OCI-LY1 (cell line): ENCODE results near the gene FGF14.

Source experiments
- H2AFZ ChIP-seq: fragments of 200-600 bp; sonication (generic), shearing (Covaris generic); 2 replicates; pipeline ENCODE4 v1.6.0; 2014; ENCODE audit warnings: antibody characterized with exemption, mild to moderate bottlenecking, low read length
- H3F3A ChIP-seq: fragments of 200-600 bp; sonication (generic), shearing (Covaris generic); 2 replicates; pipeline ENCODE4 v1.6.0; 2014; ENCODE audit warnings: mild to moderate bottlenecking, antibody characterized with exemption, low read length, moderate library complexity; ENCODE audit not compliant: insufficient read depth
- H3K27ac ChIP-seq: fragments of 200-600 bp; sonication (generic); 2 replicates; pipeline ENCODE4 v1.5.1; 2014; ENCODE audit warnings: low read length, mixed run types, mild to moderate bottlenecking, low read depth; ENCODE audit not compliant: poor library complexity, severe bottlenecking
- H3K27me3 ChIP-seq: fragments of 200-600 bp; sonication (generic); 2 replicates; pipeline ENCODE4 v1.6.0; 2014; ENCODE audit warnings: antibody characterized with exemption, mild to moderate bottlenecking, low read length, moderate library complexity; ENCODE audit not compliant: insufficient read depth
- H3K36me3 ChIP-seq: fragments of 200-600 bp; sonication (generic); 2 replicates; pipeline ENCODE4 v1.6.1; 2014; ENCODE audit warnings: mild to moderate bottlenecking, antibody characterized with exemption, low read length, moderate library complexity, mixed read lengths; ENCODE audit not compliant: insufficient read depth
- H3K4me1 ChIP-seq: fragments of 200-600 bp; sonication (generic); 2 replicates; pipeline ENCODE4 v1.5.1; 2014; ENCODE audit warnings: mild to moderate bottlenecking, low read length, moderate library complexity; ENCODE audit not compliant: insufficient read depth, severe bottlenecking
- H3K4me2 ChIP-seq: fragments of 200-600 bp; sonication (generic), shearing (Covaris generic); 2 replicates; pipeline ENCODE4 v1.6.1; 2014; ENCODE audit warnings: low read length
- H3K4me3 ChIP-seq: fragments of 200-600 bp; sonication (generic); 2 replicates; pipeline ENCODE4 v1.5.1; 2014; ENCODE audit warnings: low read length, low read depth, mild to moderate bottlenecking, mixed read lengths; ENCODE audit not compliant: poor library complexity, severe bottlenecking
- H3K79me2 ChIP-seq: fragments of 200-600 bp; shearing (Covaris generic); 2 replicates; pipeline ENCODE4 v1.6.1; 2016; ENCODE audit warnings: mixed run types, low read length, mixed read lengths; ENCODE audit not compliant: insufficient read depth
- H3K9ac ChIP-seq: fragments of 200-600 bp; sonication (generic), shearing (Covaris generic); 2 replicates; pipeline ENCODE4 v1.6.1; 2014; ENCODE audit warnings: mild to moderate bottlenecking, low read length, mixed read lengths
- H3K9me2 ChIP-seq: fragments of 200-600 bp; sonication (generic), shearing (Covaris generic); 2 replicates; pipeline ENCODE4 v1.6.1; 2014; ENCODE audit warnings: low read depth, mild to moderate bottlenecking, low read length, mixed read lengths
- H3K9me3 ChIP-seq: fragments of 200-600 bp; shearing (Covaris generic); 2 replicates; pipeline ENCODE4 v1.6.1; 2014; ENCODE audit warnings: low read length, mixed read lengths
- H4K20me1 ChIP-seq: fragments of 200-600 bp; sonication (generic), shearing (Covaris generic); 2 replicates; pipeline ENCODE4 v1.6.0; 2016; ENCODE audit warnings: mild to moderate bottlenecking, low read length; ENCODE audit not compliant: insufficient read depth
- EZH2 ChIP-seq: fragments of 200-600 bp; sonication (generic), shearing (Covaris generic); IDR thresholded peaks from 2 replicates; pipeline ENCODE4 v1.8.0; 2017; ENCODE audit warnings: borderline replicate concordance, mixed run types, mild to moderate bottlenecking, antibody characterized with exemption, low read length, moderate library complexity, mixed read lengths
- TF ChIP-seq, protein P1 (sequence below): fragments of 200-600 bp; sonication (generic), shearing (Covaris generic); IDR thresholded peaks from 2 replicates; pipeline ENCODE4 v1.5.1; 2017; ENCODE audit warnings: mild to moderate bottlenecking, antibody characterized with exemption, low read length, moderate library complexity, mixed read lengths

Gene FGF14

DNA sequence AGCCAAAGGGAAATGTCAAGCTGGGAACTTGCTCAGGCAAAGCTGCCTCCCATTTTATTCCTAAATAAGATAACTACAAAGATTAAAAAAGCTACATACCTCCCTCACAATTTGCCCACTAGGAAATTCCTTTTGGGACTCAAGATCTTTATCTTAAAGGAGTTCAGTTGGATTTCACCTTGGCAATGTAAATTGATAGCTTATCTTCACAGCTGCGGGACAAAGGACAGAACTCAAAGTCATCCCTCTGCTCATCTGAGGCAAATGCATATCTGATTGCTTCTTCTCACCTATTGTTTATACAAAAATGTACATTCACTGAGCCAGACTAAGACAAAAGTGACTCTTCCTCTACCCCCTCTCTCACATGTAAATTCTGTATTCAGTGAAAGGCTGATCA lies 47.8 kb downstream of the FGF14 start:
- Histone ChIP-seq H3K9me3 (no peaks in the 10 kb centered on the region), H3K4me2 (no peak overlapping the region), H3K27me3 (no peaks in the 10 kb centered on the region), H3F3A (no peaks in the 10 kb centered on the region), H2AFZ (no peak overlapping the region), H3K4me3 (no peak overlapping the region), H3K9ac (no peak overlapping the region), H3K27ac (no peak overlapping the region), H3K9me2 (no peaks in the 10 kb centered on the region), H3K36me3 (no peaks in the 10 kb centered on the region), H3K79me2 (no peaks in the 10 kb centered on the region), H3K4me1 (no peaks in the 10 kb centered on the region), H4K20me1 (no peaks in the 10 kb centered on the region)
- TF ChIP-seq EZH2: no peak
- TF ChIP-seq, protein P1, sequence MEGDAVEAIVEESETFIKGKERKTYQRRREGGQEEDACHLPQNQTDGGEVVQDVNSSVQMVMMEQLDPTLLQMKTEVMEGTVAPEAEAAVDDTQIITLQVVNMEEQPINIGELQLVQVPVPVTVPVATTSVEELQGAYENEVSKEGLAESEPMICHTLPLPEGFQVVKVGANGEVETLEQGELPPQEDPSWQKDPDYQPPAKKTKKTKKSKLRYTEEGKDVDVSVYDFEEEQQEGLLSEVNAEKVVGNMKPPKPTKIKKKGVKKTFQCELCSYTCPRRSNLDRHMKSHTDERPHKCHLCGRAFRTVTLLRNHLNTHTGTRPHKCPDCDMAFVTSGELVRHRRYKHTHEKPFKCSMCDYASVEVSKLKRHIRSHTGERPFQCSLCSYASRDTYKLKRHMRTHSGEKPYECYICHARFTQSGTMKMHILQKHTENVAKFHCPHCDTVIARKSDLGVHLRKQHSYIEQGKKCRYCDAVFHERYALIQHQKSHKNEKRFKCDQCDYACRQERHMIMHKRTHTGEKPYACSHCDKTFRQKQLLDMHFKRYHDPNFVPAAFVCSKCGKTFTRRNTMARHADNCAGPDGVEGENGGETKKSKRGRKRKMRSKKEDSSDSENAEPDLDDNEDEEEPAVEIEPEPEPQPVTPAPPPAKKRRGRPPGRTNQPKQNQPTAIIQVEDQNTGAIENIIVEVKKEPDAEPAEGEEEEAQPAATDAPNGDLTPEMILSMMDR: no peak

DNA sequence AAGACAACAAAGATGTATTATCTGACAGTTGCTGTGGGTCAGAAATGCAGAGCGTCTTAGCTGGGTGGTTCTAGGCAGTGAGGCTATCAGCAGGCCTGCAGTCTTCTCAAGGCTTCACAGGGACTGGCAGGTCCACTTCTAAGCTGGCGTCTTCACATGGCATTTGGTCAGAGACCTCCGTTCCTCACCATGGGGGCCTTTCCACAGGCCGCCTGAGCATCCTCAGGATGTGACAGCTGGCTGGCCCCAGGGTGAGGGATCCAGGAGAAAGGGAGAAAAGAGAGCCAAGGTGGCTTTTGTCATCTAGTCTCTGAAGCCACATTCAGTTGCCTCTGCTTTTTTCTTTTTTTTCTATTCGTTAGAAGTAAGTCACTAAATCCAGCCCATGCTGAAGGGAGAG lies 50.3 kb downstream of the FGF14 start:
- H2AFZ ChIP-seq: no peak overlapping the region
- H3K27me3 ChIP-seq: no peaks in the 10 kb centered on the region; the same call in 1 of the 2 replicates
- H3K36me3 ChIP-seq: no peaks in the 10 kb centered on the region
- H3K4me3 ChIP-seq: no peak overlapping the region
- no peak for TF ChIP-seq EZH2
- TF ChIP-seq, protein P1: no peak
- H3K9me2 ChIP-seq: no peaks in the 10 kb centered on the region
- no peak overlapping the region for H3K27ac ChIP-seq
- H3K9ac ChIP-seq: no peak overlapping the region
- H3F3A ChIP-seq: no peaks in the 10 kb centered on the region
- H3K9me3 ChIP-seq: no peaks in the 10 kb centered on the region
- H4K20me1 ChIP-seq: no peaks in the 10 kb centered on the region
- no peaks in the 10 kb centered on the region for H3K79me2 ChIP-seq
- no peaks in the 10 kb centered on the region for H3K4me1 ChIP-seq
- no peak overlapping the region for H3K4me2 ChIP-seq

- H3K4me2 ChIP-seq: no peak overlapping the region
- no peak overlapping the region for H2AFZ ChIP-seq
- no peaks in the 10 kb centered on the region for H3K9me3 ChIP-seq
- TF ChIP-seq, protein P1: no peak
- TF ChIP-seq EZH2: no peak
- H3K79me2 ChIP-seq: no peaks in the 10 kb centered on the region
- no peaks in the 10 kb centered on the region for H4K20me1 ChIP-seq
- no peaks in the 10 kb centered on the region; the same call in 1 of the 2 replicates for H3K27me3 ChIP-seq
- no peaks in the 10 kb centered on the region for H3K9me2 ChIP-seq
- no peak overlapping the region for H3K9ac ChIP-seq
- H3K36me3 ChIP-seq: no peaks in the 10 kb centered on the region
- no peak overlapping the region for H3K4me3 ChIP-seq
- no peaks in the 10 kb centered on the region for H3F3A ChIP-seq
- no peaks in the 10 kb centered on the region for H3K4me1 ChIP-seq
- no peak overlapping the region for H3K27ac ChIP-seq
These were observed 54.4 kb downstream of the FGF14 start for GRCh38 chr13:102347490-102347889.
